ENCODE results near the gene STX16. TPM values are rescaled to one million over a fixed set of nuclear protein-coding genes. Genes with fewer than 3 reads are reported as not detected.
"Not testable (repeated sequence)": the region's sequence is repeated elsewhere in the genome, so short reads cannot be mapped to it uniquely, and the experiment has no call there.

Gene STX16
- total RNA-seq, 1 donor from 2014 or later = 24.7 TPM

- H3K36me3 ChIP-seq = no peaks in the 10 kb centered on the region
- H3K9me3 ChIP-seq = no peaks in the 10 kb centered on the region
- intact Hi-C loops (cut with DNase I) = no loop called here
- no peak overlapping the region for H3K27ac ChIP-seq
- TF ChIP-seq CTCF (IDR thresholded peaks at IDR 0.05) = no peak
- DNase-seq (ENCODE audit: low spot score in 2 of 2) = peak in 1 of 2 donors; percentile 54
- H3K4me1 ChIP-seq = no peaks in the 10 kb centered on the region
- no peaks in the 10 kb centered on the region for H3K27me3 ChIP-seq
- no peak overlapping the region for H3K4me3 ChIP-seq
These were observed 72.0 kb downstream of the STX16 start for GRCh38 chr20:58722877-58723627.

GRCh38 chr20:58723628-58723984 is 72.5 kb downstream of the STX16 start:
- H3K36me3 ChIP-seq = no peaks in the 10 kb centered on the region
- DNase-seq (ENCODE audit: low spot score in 2 of 2) = peak in 1 of 2 donors; percentile 56
- H3K4me3 ChIP-seq = no peak overlapping the region
- H3K4me1 ChIP-seq = no peaks in the 10 kb centered on the region
- TF ChIP-seq CTCF (IDR thresholded peaks at IDR 0.05) = no peak
- no peak overlapping the region for H3K27ac ChIP-seq
- H3K27me3 ChIP-seq = no peaks in the 10 kb centered on the region
- intact Hi-C loops (cut with DNase I) = no loop called here
- no peaks in the 10 kb centered on the region for H3K9me3 ChIP-seq

- H3K27ac ChIP-seq; H3K27me3 ChIP-seq; intact Hi-C loops (cut with DNase I); DNase-seq (ENCODE audit: low spot score in 2 of 2); H3K9me3 ChIP-seq; H3K4me1 ChIP-seq; H3K36me3 ChIP-seq; H3K4me3 ChIP-seq: not testable (repeated sequence)
These were observed 75.1 kb downstream of the STX16 start for GRCh38 chr20:58726156-58726555.

Other genes starting within 250 kb of the STX16 start
- 2.1 TPM for gene APCDD1L, start 135.9 kb upstream of the STX16 start, total RNA-seq
- gene NPEPL1, start 41.5 kb downstream of the STX16 start, total RNA-seq = 68.3 TPM
- not detected for gene GNAS-AS1, start 199.6 kb downstream of the STX16 start, total RNA-seq
- gene GNAS, start 201.4 kb downstream of the STX16 start, total RNA-seq = 663 TPM